ENCODE data around the gene CPB2. TPM values are rescaled to one million over a fixed set of nuclear protein-coding genes. Genes with fewer than 3 reads are reported as not detected.

The CPB2 gene
- total RNA-seq, 1 experiment from 2014 or later, result 0.21 TPM

- no peak for DNase-seq (ENCODE audit: low read depth)
These were observed 22.7 kb upstream of the CPB2 start for GRCh38 chr13:46127358-46128023.

- DNase-seq (ENCODE audit: low read depth), result peak; percentile 76
These were observed 21.9 kb upstream of the CPB2 start for GRCh38 chr13:46126552-46127357.

DNA sequence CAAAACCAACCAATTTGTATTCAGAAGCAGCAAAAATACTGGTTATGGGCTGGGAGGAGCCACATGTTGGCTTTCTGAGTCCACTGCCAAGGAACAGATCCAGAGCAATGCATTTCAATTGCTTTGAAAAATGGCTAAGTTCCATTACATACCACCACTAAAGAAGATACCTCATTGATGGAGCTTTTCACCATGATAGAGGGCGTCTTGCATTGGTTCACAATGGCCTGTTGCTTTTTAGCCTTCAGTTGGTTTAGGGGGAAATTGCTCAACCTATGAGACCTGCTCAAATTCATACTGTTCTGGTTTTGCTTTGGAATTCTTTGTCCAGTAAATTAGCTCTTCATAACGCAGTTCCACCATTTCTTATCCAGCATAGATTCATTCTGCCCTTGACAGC lies 21.2 kb upstream of the CPB2 start:
- no peak for DNase-seq (ENCODE audit: low read depth)

DNA sequence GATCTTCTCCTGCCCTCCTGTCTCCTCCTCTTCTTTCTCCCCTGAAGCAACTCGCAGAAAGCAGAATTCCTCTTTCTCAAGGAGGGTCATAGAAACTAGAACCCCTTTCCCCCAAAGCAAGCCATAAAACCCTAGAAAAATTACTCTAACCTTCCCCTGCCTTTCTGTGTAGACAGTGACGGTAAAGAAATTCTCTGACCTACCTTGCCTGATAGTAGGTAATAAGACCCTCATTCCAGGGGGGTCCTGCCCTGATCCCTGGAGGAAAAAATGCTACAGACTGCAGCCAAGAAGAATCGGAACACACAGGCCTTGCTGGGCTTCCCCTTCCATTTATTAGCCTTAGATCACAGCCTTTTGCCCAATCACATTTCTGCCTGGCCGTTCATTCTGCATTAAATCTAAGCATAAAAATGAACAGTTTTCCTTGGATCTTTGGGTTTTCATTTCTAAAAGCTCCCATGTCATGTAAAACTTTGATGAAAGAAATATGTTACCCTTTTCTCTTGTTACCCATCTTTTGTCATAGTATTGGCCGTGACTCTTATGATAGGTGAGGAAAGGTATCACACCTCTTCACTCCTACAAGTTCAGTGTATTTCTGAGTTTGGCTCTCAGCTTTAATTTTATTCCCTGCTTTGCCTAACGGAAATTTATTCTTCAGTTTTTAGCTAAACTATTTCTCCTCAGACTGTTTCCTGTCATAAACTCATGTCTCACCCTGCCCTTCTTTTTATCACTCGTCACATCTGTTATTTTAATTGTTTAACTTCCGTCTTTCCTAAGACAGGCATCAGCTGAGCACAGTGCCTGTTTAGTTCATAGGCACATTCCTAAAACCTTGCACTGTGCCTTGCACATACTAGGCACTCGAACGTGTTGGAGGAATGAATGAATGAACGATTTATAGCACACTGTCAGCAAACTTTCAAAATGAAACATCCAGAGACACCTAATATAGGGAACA lies 20.4 kb upstream of the CPB2 start:
- no peak for DNase-seq (ENCODE audit: low read depth)

- no peak for DNase-seq (ENCODE audit: low read depth)
These were observed 19.7 kb upstream of the CPB2 start for GRCh38 chr13:46124531-46124966.

GRCh38 chr13:46122304-46122703 lies 17.5 kb upstream of the CPB2 start:
- no peak for DNase-seq (ENCODE audit: low read depth)

GRCh38 chr13:46121597-46122163 lies 16.8 kb upstream of the CPB2 start:
- no peak for DNase-seq (ENCODE audit: low read depth)

- DNase-seq (ENCODE audit: low read depth), result no peak
These were observed 16.2 kb upstream of the CPB2 start for GRCh38 chr13:46121033-46121432.

DNA sequence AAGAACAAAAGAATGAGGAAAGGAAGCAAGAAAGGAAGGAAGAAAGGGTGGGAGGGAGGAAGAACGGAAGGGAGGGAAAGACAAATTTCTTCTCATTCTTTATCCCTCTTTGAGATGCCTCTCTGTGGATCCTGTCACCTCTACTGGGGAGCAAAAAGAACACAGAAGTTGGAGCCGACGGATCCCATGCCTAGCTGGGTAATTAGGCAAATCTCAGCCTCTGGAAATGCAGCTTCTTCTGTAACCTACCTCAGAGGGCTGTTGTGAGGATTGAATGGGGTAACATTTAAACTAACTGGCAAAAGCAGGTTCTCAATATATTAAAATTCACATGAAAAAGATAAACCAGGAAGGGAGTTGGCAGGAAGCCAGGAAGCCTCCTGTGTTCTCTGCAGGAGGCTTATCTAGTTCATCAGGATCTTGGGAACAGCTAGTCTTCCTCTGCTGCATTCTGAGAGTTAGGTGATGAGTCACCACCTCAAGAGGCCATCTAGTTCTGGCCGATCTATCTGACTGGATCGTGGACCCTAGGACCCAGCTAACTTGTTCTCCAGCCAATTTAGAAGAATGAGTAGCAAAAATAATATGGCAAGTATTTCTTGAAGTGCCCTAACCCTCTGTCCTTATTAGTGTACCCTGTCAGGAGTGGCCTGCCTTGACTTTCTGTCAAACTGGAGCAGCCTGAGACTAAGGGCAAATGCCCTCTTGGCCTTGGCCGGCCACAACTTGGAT lies 15.2 kb upstream of the CPB2 start:
- DNase-seq (ENCODE audit: low read depth), result peak; percentile 88

DNA sequence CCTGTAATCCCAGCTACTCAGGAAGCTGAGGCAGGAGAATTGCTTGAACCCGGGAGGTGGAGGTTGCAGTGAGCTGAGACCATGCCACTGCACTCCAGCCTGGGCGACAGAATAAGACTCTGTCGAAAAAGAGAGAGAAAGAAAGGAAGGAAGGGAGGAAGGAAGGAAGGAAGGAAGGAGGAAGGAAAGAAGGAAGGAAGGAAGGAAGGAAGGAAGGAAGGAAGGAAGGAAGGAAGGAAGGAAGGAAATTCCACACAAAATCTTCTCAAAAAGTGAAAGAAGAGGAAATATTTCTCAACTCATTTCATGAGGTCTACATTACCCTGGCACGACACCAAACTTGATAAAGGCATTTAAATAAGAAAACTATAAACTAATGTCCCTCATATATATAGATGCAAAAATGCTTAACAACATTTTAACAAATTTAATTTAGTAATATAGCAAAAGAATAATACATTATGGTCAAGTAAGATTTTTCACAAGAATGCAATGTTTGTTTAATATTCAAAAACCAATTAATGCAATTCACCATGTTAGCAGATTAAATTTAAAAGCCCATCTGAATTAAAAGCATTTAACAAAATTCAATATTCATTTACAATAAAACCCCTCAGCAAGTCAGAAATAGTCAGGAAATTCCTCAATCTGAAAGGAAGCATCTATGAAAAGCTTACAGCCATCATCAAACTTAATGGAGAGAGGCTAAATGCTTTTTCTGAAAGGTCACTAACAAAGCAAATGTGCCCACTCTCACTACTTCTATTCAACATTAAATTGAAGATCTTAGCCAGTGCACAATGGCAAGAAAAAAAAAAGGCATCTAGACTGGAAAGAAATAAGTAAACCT lies 12.0 kb upstream of the CPB2 start:
- DNase-seq (ENCODE audit: low read depth), result no peak

DNA sequence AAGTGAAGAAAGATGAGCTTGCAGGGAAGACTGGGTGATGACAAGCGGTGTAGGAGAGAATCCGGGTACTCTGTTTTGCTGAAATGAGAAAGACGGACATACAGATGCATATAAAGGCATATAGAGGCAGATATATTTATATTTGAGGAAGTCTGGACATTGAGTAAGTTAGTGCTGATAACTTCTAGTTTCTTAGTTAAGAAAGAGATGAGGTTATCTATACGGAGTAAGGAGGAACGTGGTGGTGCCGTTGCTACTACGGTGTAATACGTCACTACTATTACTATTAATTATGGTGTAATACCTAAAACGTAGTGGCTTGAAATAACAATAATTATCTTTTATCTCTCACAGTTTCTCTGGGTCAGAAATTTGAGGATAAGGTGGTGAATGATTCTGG lies 9.8 kb upstream of the CPB2 start:
- no peak for DNase-seq (ENCODE audit: low read depth)

- peak; percentile 95 for DNase-seq (ENCODE audit: low read depth)
These were observed 8.8 kb upstream of the CPB2 start for GRCh38 chr13:46113596-46113995.

GRCh38 chr13:46111151-46111550 lies 6.3 kb upstream of the CPB2 start:
- DNase-seq (ENCODE audit: low read depth), result no peak

- DNase-seq (ENCODE audit: low read depth), result no peak
These were observed 4.6 kb upstream of the CPB2 start for GRCh38 chr13:46109451-46109850.

DNA sequence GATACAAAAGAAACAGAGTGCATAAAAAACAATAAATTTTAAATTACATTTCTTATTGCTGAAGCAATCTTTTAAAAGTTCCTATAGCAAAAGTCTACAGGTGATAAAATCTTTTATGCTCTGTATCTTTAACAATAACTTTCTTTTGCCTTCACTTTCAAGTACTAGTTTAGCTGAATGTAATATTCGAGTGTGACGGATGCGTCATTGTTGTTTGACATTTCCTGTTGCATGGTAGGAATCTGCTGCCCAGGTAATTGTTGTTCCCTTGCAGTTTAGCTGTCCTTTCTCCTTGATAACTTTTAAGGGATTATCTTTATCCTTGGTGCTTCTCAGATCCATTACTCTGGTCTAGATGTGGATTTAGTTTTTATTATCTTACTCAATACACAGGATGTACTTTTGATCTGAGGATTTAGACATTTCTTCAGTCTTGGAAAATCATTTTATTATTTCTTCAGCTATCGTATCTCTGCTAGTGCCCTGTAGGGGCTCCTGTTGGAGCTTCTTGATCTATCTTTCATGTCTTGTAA lies 2.1 kb upstream of the CPB2 start:
- peak; percentile 37 for DNase-seq (ENCODE audit: low read depth)

DNA sequence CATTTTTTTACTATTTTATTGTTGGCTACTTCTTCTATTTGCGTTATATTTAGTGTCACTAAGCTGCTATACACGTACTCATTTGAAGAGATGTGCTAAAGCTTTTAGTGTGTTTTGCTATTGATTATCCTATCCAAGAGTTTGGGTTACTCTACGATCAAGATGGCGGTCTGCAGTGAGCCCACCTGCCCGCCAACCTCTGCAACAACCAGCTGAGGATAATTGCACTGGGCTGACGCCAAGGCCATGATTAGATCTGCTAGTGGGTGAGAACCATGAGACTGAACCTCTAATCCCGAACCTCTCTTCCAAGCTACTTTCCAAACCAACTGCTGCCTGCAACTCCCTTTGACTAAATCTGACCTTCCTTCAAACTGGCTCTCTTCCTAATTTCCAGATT lies 1.8 kb downstream of the CPB2 start:
- no peak for DNase-seq (ENCODE audit: low read depth)

- DNase-seq (ENCODE audit: low read depth), result no peak
These were observed 2.6 kb downstream of the CPB2 start for GRCh38 chr13:46102255-46102605.

DNA sequence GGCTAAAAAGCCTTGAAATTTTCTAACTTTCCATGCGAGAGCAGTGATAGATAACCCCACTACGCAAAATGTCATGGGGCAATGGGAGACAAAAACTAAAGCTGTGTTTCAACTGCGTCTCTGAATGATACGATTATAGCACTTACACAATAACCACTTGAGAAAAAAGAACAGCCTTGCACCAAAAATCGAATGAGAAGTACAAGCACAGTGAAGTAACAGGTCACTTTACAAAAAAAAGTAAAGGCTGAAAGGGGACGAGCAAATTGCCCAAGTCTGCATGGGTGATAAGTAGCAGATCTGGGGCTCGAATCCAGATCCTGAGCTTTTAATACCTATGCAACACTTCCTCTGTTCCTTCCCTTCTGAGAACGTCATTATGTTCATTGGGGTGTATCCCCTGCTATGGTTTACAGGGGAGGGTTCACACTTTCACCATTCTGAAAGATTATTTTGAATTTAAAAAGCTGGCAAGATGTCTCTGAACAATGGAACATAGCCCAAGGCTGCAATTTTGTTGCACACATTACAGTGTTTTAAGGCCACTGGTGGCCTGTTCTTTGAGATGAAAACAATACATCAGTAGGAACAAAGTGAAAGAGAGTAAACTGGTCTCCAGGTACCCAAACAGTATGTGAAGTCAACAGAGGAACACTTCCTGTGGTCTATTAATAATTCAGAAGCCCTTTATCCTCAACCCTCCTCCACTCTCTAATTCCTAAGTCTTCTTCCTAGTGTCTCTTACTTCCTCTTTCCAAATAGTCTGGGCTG lies 3.2 kb downstream of the CPB2 start:
- no peak for DNase-seq (ENCODE audit: low read depth)

DNA sequence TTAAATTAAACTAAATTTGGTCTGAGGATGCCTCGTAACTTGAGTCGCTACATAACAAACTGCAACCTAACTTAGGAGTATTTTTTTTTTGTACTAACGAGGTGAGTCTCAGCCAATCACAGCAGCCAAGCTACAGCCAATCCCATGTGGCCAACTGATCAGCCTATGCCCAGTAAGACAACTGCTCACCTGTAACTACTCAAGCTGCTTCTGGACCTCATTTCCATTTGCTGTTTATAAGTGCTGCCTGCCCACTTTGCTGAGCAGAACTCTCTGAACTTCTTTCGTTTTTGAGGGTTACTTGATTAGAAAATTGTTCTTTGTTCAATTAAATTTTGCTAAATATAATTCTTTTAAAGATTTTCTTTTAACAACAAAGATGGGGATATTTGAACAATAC lies 3.8 kb downstream of the CPB2 start:
- no peak for DNase-seq (ENCODE audit: low read depth)
